HG03571 (cell line): ENCODE measurements around the gene IRF8.

Source experiments
- ATAC-seq: cut with Tn5 transposase; IDR thresholded peaks from one replicate; pipeline ENCODE4 v1.9.1; 2021; ENCODE audit not compliant: unreplicated experiment

The IRF8 gene

DNA sequence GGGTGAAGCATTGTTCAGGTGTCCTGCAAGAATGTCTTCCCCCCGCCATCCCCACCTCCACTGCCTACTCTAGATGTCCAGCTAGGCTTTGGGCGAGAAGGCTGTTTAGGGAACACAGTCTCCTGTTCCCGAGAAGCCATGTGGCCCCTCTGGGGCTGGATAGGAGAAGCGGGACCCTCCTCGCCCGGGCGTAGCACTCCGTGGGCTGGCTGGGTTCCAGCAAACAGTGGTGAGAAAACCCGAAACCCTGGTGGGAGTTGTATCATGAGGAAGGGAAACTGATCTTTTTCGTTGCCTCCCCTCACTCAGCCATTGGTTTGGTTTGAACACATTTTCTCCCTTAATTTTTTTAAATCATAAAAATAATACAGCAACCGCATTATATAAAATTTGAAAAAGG, 56.6 kb downstream of the IRF8 start:
- no peak for ATAC-seq

DNA sequence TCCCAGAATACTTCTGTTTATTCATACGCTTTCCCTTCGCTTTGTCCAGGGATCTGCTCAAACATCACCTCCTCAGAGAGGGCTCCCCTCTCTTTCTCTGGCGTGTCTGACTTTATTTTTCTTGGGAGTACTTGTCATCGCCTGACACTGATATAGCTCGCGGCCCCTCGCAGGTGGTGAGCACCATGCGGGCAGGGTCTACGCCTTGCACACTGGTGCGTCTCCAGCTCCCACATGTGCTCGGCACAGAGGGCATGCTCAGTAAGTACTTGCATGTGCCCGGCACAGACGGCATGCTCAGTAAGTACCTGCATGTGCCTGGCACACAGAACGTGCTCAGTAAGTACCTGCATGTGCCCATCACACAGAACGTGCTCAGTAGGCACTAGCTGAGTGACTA, 57.5 kb downstream of the IRF8 start:
- no peak for ATAC-seq

- ATAC-seq = no peak
These were observed 59.8 kb downstream of the IRF8 start for GRCh38 chr16:85958731-85959130.

DNA sequence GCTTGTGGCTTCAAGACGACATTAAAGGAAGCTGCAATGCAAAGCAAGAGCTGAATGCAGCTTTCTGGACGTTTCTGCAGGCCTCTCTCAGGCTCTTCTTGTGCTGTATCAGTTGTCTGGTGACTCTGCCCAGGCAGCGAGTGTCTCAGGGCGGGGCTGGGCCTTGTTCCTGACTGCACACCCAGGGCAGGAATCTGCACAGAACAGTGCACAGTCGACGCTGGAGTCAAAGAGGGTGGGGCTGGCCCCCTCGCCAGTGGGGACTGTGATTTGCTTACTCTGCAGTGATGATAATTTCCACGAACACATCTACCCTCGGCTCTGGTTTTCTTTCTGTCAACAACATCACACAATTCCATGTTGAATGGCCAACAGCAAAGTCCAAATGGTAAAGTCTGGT, 60.7 kb downstream of the IRF8 start:
- ATAC-seq = no peak

DNA sequence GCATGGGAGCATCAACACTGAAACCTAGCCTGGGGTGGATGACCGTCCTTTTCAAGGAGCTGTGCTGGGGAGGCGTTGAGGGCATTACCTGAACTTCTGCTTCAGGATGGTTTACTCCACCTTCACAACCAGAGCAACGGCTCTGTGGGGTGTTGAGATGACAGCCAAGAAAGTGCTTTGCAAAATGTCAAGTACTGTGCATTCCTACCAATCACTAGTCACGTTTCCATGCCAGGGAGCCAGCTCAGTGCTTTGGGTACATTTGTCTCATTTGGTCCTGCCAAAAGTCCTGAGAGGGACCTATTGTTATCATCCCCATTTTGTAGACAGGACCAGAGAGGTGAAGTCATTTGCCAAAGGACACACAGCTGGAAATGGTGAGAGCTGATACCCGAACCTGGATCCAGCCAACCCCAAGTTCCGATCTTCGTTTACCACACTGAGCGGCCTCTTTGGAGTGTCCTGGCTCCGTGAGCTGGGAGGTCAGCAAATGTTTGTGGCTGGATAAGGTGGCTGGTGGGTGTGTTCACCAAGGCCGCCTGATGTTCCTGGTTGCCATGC, 61.6 kb downstream of the IRF8 start:
- ATAC-seq = no peak

- no peak for ATAC-seq
These were observed 63.3 kb downstream of the IRF8 start for GRCh38 chr16:85961988-85962915.

DNA sequence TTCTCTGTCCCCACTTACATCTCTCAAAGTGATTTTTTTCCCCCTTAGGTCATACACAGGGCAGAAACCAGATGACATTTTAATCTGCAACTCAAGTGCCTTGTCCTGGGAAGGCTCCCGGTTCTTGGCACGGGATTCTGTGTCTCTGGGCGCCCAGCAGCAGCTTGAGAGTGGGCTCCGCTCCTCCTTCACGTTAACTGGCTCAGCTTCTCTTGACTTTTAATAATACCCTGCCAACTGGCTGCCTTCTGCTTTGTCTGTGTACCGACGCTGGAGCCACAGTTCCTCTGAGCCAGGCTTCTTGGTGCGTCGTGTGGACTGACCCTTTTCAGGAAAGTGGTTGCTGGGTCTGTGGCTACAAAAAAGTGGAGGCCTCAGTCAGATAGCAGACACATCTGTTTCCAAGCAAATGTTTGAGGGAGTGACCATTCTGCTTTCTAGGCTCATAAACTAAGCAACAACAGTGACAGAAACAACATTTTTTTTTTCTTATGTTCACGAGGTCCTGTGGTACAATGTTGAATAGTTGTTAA, 64.9 kb downstream of the IRF8 start:
- ATAC-seq = no peak

- no peak for ATAC-seq
These were observed 66.2 kb downstream of the IRF8 start for GRCh38 chr16:85965125-85965524.

DNA sequence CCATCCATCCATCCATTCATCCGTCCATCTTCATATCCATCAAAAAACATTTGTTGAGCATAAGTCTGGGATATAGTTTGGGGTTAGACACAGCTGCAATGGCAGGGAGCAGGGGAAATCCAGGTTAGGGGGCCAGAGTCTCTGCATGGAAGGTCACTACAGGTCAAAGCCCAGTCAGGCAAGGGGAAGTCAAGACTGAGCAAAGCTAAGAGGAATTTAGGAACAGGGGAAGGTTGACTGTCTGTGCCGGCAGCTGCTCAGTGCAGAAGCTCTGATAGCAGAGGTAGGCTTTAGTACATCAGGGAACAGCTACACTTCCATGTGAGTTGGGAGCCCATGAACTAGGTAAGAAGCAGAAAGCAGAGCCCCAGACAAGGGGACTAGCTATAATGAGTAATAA, 68.1 kb downstream of the IRF8 start:
- no peak for ATAC-seq

GRCh38 chr16:85968041-85968920, 69.3 kb downstream of the IRF8 start:
- no peak for ATAC-seq

GRCh38 chr16:85969159-85969558, 70.2 kb downstream of the IRF8 start:
- ATAC-seq = no peak

GRCh38 chr16:85969591-85969990, 70.6 kb downstream of the IRF8 start:
- ATAC-seq = no peak

GRCh38 chr16:85970016-85970733, 71.2 kb downstream of the IRF8 start:
- ATAC-seq = no peak

DNA sequence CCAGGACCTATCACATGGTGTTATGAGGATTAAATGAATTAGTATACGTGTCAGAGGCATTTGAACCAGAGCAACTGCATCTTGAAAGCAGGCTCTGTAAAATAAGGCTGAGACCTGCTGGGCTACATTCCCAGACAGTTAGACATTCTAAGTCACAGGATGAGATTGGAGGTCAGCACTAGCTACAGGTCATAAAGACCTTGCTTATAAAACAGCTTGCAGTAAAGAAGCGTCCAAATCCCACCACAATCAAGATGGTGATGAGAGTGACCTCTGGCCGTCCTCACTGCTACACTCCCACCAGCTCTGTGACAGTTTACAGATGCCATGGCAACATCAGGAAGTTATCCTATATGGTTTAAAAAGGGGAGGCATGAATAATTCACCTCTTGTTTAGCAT, 71.8 kb downstream of the IRF8 start:
- ATAC-seq = no peak
